IMR-90 (cell line): ENCODE measurements around the gene CDK1. TPM values are rescaled to one million over a fixed set of nuclear protein-coding genes. Genes with fewer than 3 reads are reported as not detected.

ENCODE experiments used
- ATAC-seq: fragments of 200-7000 bp; cut with Tn5 transposase; 2 replicates; pipeline ENCODE4 v1.9.1; 2020; ENCODE audit warnings: low read depth, mild to moderate bottlenecking, moderate library complexity
- BruUV-seq: library from RNA; stranded (reverse); fragments of 400-500 nt; replicated peaks from 2 replicates; lab custom pipeline; 2021; lab: Mats Ljungman, UMichigan
- CTCF ChIA-PET: fragments of 300-600 bp; formaldehyde crosslinking; extraction: SDS; loops from one replicate; lab custom pipeline; 2021; ENCODE audit warnings: antibody characterized with exemption; lab: Yijun Ruan, JAX
- POLR2A ChIA-PET: fragments of 300-600 bp; sonication (Branson Sonifier 250); formaldehyde crosslinking; loops from one replicate; lab custom pipeline; 2022; ENCODE audit warnings: antibody characterized with exemption; ENCODE audit not compliant: unreplicated experiment; lab: Charles Lee
- DNase-seq: peaks from one replicate; pipeline ENCODE4 v3.0.0; 2013
- H2AFZ ChIP-seq: replicated peaks from 2 replicates; pipeline ENCODE3; 2013; ENCODE audit warnings: low read length, mild to moderate bottlenecking; ENCODE audit not compliant: poor library complexity
- H2AK5ac ChIP-seq: 2 replicates; pipeline ENCODE4 v1.6.1; 2013; ENCODE audit warnings: low read depth, low read length, inconsistent platforms
- H2AK9ac ChIP-seq: replicated peaks from 2 replicates; pipeline ENCODE3; 2013; ENCODE audit warnings: mild to moderate bottlenecking, low read depth, low read length, moderate library complexity; ENCODE audit not compliant: poor library complexity
- H2BK120ac ChIP-seq: 2 replicates; pipeline ENCODE4 v1.6.1; 2013; ENCODE audit warnings: low read depth, low read length, inconsistent platforms
- H2BK15ac ChIP-seq: 3 replicates; pipeline ENCODE4 v1.6.1; 2013; ENCODE audit warnings: low read depth, low read length, inconsistent platforms
- H2BK20ac ChIP-seq: 2 replicates; pipeline ENCODE4 v1.6.1; 2013; ENCODE audit warnings: low read depth, mild to moderate bottlenecking, inconsistent platforms, low read length, moderate library complexity
- H2BK5ac ChIP-seq: 2 replicates; pipeline ENCODE4 v1.6.1; 2013; ENCODE audit warnings: mild to moderate bottlenecking, low read depth, low read length, inconsistent platforms; ENCODE audit not compliant: poor library complexity, severe bottlenecking
- H3K14ac ChIP-seq: replicated peaks from 2 replicates; pipeline ENCODE4 v1.6.1; 2013; ENCODE audit warnings: low read depth, low read length, inconsistent platforms
- H3K18ac ChIP-seq: 2 replicates; pipeline ENCODE4 v1.6.1; 2013; ENCODE audit warnings: low read depth, low read length, control low read depth
- H3K23ac ChIP-seq: 2 replicates; pipeline ENCODE4 v1.6.1; 2013; ENCODE audit warnings: low read depth, low read length, inconsistent platforms
- H3K27ac ChIP-seq: 2 replicates; pipeline ENCODE4 v1.5.1; 2013; ENCODE audit warnings: mild to moderate bottlenecking, control low read depth, low read length; ENCODE audit not compliant: insufficient read depth
- H3K27me3 ChIP-seq: 2 replicates; pipeline ENCODE4 v1.6.1; 2013; ENCODE audit warnings: low read length; ENCODE audit not compliant: control insufficient read depth, insufficient read depth
- H3K36me3 ChIP-seq: 2 replicates; pipeline ENCODE4 v1.6.1; 2013; ENCODE audit warnings: low read length, mixed read lengths; ENCODE audit not compliant: control insufficient read depth, insufficient read depth
- H3K4ac ChIP-seq: 2 replicates; pipeline ENCODE4 v1.6.1; 2013; ENCODE audit warnings: low read depth, low read length, inconsistent platforms
- H3K4me1 ChIP-seq: 2 replicates; pipeline ENCODE4 v1.6.1; 2013; ENCODE audit warnings: low read length, mixed read lengths; ENCODE audit not compliant: control insufficient read depth, insufficient read depth
- H3K4me2 ChIP-seq: 2 replicates; pipeline ENCODE4 v1.6.1; 2013; ENCODE audit warnings: low read depth, mild to moderate bottlenecking, control low read depth, low read length, moderate library complexity
- H3K4me3 ChIP-seq: 2 replicates; pipeline ENCODE4 v1.5.1; 2013; ENCODE audit warnings: low read depth, mild to moderate bottlenecking, control low read depth, low read length, moderate library complexity; ENCODE audit not compliant: insufficient read depth
- H3K56ac ChIP-seq: 2 replicates; pipeline ENCODE4 v1.6.1; 2013; ENCODE audit warnings: low read length, inconsistent platforms; ENCODE audit not compliant: insufficient read depth; ENCODE audit errors: extremely low read depth
- H3K79me1 ChIP-seq, 2 experiments: 2 replicates each; pipeline ENCODE4 v1.6.1; 2013; ENCODE audit warnings: low read length in 2 of 2, inconsistent platforms in 1 of 2, low read depth in 1 of 2
- H3K9ac ChIP-seq: 2 replicates; pipeline ENCODE4 v1.6.1; 2013; ENCODE audit warnings: low read depth, low read length, control low read depth
- H3K9me1 ChIP-seq: 2 replicates; pipeline ENCODE4 v1.6.1; 2013; ENCODE audit warnings: low read length, inconsistent platforms; ENCODE audit not compliant: insufficient read depth
- H3K9me3 ChIP-seq: 2 replicates; pipeline ENCODE4 v1.6.1; 2013; ENCODE audit warnings: low read length; ENCODE audit not compliant: control insufficient read depth, insufficient read depth
- H4K20me1 ChIP-seq: 2 replicates; pipeline ENCODE4 v1.6.1; 2013; ENCODE audit warnings: low read length, inconsistent platforms; ENCODE audit not compliant: insufficient read depth
- H4K5ac ChIP-seq: 2 replicates; pipeline ENCODE4 v1.6.1; 2013; ENCODE audit warnings: mild to moderate bottlenecking, low read depth, low read length, control low read depth
- H4K8ac ChIP-seq, 2 experiments: 2 replicates each; pipeline ENCODE4 v1.6.1; 2013; ENCODE audit warnings: low read depth in 2 of 2, low read length in 2 of 2, control low read depth in 1 of 2, inconsistent platforms in 1 of 2
- H4K91ac ChIP-seq: 2 replicates; pipeline ENCODE4 v1.6.1; 2013; ENCODE audit warnings: low read depth, low read length, inconsistent platforms; ENCODE audit not compliant: insufficient read depth
- BHLHE40 ChIP-seq: fragments of 150-350 bp; IDR thresholded peaks from 2 replicates; pipeline ENCODE4 v1.6.1; 2016; ENCODE audit warnings: mild to moderate bottlenecking, low read depth, low read length
- ELK1 ChIP-seq: fragments of 150-350 bp; IDR thresholded peaks from 2 replicates; pipeline ENCODE4 v1.6.1; 2016; ENCODE audit warnings: low read depth, mild to moderate bottlenecking, low read length, moderate library complexity, borderline replicate concordance
- NFE2L2 ChIP-seq: fragments of 150-350 bp; IDR thresholded peaks from 2 replicates; pipeline ENCODE4 v1.6.1; 2016; ENCODE audit warnings: low read depth, mild to moderate bottlenecking, low read length
- RAD21 ChIP-seq: IDR thresholded peaks from 2 replicates; pipeline ENCODE4 v1.6.1; 2012; ENCODE audit warnings: low read length, improper control_type of control experiment
- RFX5 ChIP-seq: IDR thresholded peaks from 2 replicates; pipeline ENCODE4 v1.8.0; 2012; ENCODE audit warnings: low read depth, mild to moderate bottlenecking, low read length, moderate library complexity
- USF2 ChIP-seq: fragments of 150-350 bp; IDR thresholded peaks from 2 replicates; pipeline ENCODE4 v1.6.1; 2017; ENCODE audit warnings: mild to moderate bottlenecking, antibody characterized with exemption, low read length, low read depth
- WGBS, 2 experiments: methylation state at CpG; one replicate each; pipeline versions ENCODE4 v1.1.5 to v1.1.7; 2013; ENCODE audit warnings: missing lambda C conversion rate in 2 of 2; ENCODE audit not compliant: insufficient read length in 1 of 2; ENCODE audit errors: extremely low coverage in 2 of 2; 5-methylcytosine and 5-hydroxymethylcytosine counted together
- dilution Hi-C: fragments of 300-500 bp; cut with HindIII; formaldehyde crosslinking; loops from one replicate; pipeline ENCODE4 v1.14.3; 2018; ENCODE audit warnings: low sequenced_read_pairs; ENCODE audit not compliant: unreplicated experiment
- in situ Hi-C: fragments of 300-500 bp; cut with MboI; formaldehyde crosslinking; loops from 3 replicates; pipeline ENCODE4 v1.14.3; 2019; ENCODE audit warnings: low sequenced_read_pairs, inconsistent platforms, mixed read lengths
- intact Hi-C: fragments of 100-400 bp; cut with micrococcal nuclease; formaldehyde crosslinking; loops from 2 replicates; pipeline ENCODE4 v1.10.0; 2022
- polyA plus RNA-seq, 3 experiments: library from polyadenylated mRNA; depleted of rRNA; stranded (reverse); fragments of >200 nt; gene quantifications; 2 replicates each; pipeline ENCODE4 v1.2.3, GENCODE V29; 2012; ENCODE audit warnings: low replicate concordance in 1 of 3
- total RNA-seq: library from RNA; depleted of rRNA; stranded (reverse); fragments of >200 nt; gene quantifications from 2 replicates; pipeline ENCODE4 v1.2.3, GENCODE V29; 2012

Gene CDK1
- total and polyA plus RNA-seq, 2 of the 4 experiments (the other 2 are of a cell fraction): 21.9 to 28.1 TPM

- peak overlapping the region; percentile 37; the same call in 1 of the 2 replicates for H3K4ac ChIP-seq
- TSS peak; percentile 37 for BruUV-seq
- intact Hi-C loops: loop anchor here (10.0 kb wide), 1 partner anchor 544 kb away; no protein-coding TSS in a partner anchor
- no peak overlapping the region for H2AK5ac ChIP-seq
- H3K27ac ChIP-seq: peak overlapping the region; percentile 49; the same call in 1 of the 2 replicates
- H3K9ac ChIP-seq: peak overlapping the region; percentile 58
- peak overlapping the region; percentile 91 for H2AFZ ChIP-seq
- H3K27me3 ChIP-seq: no peaks in the 10 kb centered on the region
- H3K56ac ChIP-seq: peak overlapping the region; percentile 72
- H3K9me3 ChIP-seq: no peaks in the 10 kb centered on the region
- dilution Hi-C loops: no loop called here
- no peaks in the 10 kb centered on the region for H3K9me1 ChIP-seq
- H2BK5ac ChIP-seq: peak overlapping the region; percentile 14
- H4K91ac ChIP-seq: no peak overlapping the region; the same call in 1 of the 2 replicates
- H2AK9ac ChIP-seq: peak overlapping the region; percentile 62
- no peak overlapping the region for H3K18ac ChIP-seq
- no peak overlapping the region for H2BK20ac ChIP-seq
- no peak overlapping the region for H3K23ac ChIP-seq
- no peak overlapping the region for H2BK120ac ChIP-seq
- DNase-seq (no peak), ATAC-seq (no peak)
- H3K14ac ChIP-seq: no peak overlapping the region
- H4K20me1 ChIP-seq: no peaks in the 10 kb centered on the region
- H3K4me2 ChIP-seq: peak overlapping the region; percentile 91
- H3K79me1 ChIP-seq: peaks cover 0 to 13% of the 10 kb centered on the region in 2 experiments; a peak in 2 of 4 replicates
- H3K4me1 ChIP-seq: peaks cover 4% of the 10 kb centered on the region
- H3K4me3 ChIP-seq: peak overlapping the region; percentile 76
- H3K36me3 ChIP-seq: no peaks in the 10 kb centered on the region
- CTCF ChIA-PET: no interaction called here
- POLR2A ChIA-PET: no interaction called here
- H4K5ac ChIP-seq: no peak overlapping the region
- no peak for TF ChIP-seq RAD21
- no peak for TF ChIP-seq BHLHE40
- no peak for TF ChIP-seq ELK1
- TF ChIP-seq USF2: peak; percentile 57; the same call in 1 of the 2 replicates
- TF ChIP-seq RFX5: no peak
- no peak for TF ChIP-seq NFE2L2
- peak overlapping the region in 1 of 2 experiments; percentile 3; a peak in 1 of 4 replicates for H4K8ac ChIP-seq
- WGBS, 2 experiments: no CpG with 5 or more reads among the region's 17 CpGs
- no peak overlapping the region for H2BK15ac ChIP-seq
- in situ Hi-C loops: no loop called here
Observed at GRCh38 chr10:60778971-60779796, 906 bp downstream of the CDK1 start.
